Stimulated activated naive B cell treated with anti-CD40 and anti-IgM and Interleukin-4, amounts not matched to agents 10 μg/mL and 1 μg/mL and 100 μg/mL, for 72 hours (primary cell): ENCODE results near the gene CDK5RAP3.
A peak's percentile ranks its signal among the peaks of the same experiment; 100 is the strongest.

Source experiments
- ATAC-seq, 2 donors: fragments of 150-1000 bp; cut with Tn5 transposase; replicated peaks; 2 replicates each; pipeline ENCODE4 v1.10.0; 2021; ENCODE audit warnings: moderate library complexity in 1 of 2
- DNase-seq: peaks from one replicate; pipeline ENCODE4 v3.0.0; 2021
- H3K27ac Mint-ChIP-seq: one replicate; pipeline ENCODE4 v1.8.0; 2022; ENCODE audit warnings: mild to moderate bottlenecking, mixed read lengths
- H3K27me3 Mint-ChIP-seq, 2 donors: one replicate each; pipeline ENCODE4 v1.8.0; 2022; ENCODE audit warnings: mixed read lengths in 2 of 2
- H3K36me3 Mint-ChIP-seq, 2 donors: one replicate each; pipeline ENCODE4 v1.8.0; 2022; ENCODE audit warnings: mixed read lengths in 2 of 2, mild to moderate bottlenecking in 1 of 2
- H3K4me1 Mint-ChIP-seq, 2 donors: one replicate each; pipeline ENCODE4 v1.8.0; 2022; ENCODE audit warnings: mixed read lengths in 2 of 2, mild to moderate bottlenecking in 1 of 2
- H3K4me3 Mint-ChIP-seq, 2 donors: one replicate each; pipeline ENCODE4 v1.8.0; 2022; ENCODE audit warnings: mild to moderate bottlenecking in 2 of 2, mixed read lengths in 2 of 2, moderate library complexity in 1 of 2
- H3K9me3 Mint-ChIP-seq, 2 donors: one replicate each; pipeline ENCODE4 v1.8.0; 2022; ENCODE audit warnings: mixed read lengths in 2 of 2, mild to moderate bottlenecking in 1 of 2

Gene CDK5RAP3

GRCh38 chr17:48024149-48025039 lies 53.5 kb downstream of the CDK5RAP3 start:
- Mint-ChIP-seq H3K36me3 (no peaks in the 10 kb centered on the region), H3K4me3 (peak overlapping the region; percentile 93 to 94), H3K27me3 (peaks cover 41 to 55% of the 10 kb centered on the region in 2 donors), H3K9me3 (no peaks in the 10 kb centered on the region), H3K27ac (peak overlapping the region; percentile 73), H3K4me1 (peaks cover 24 to 39% of the 10 kb centered on the region in 2 donors)
- ATAC-seq (peak; percentile 1 to 4), DNase-seq (no peak)

- Mint-ChIP-seq H3K4me1 (peaks cover 24 to 39% of the 10 kb centered on the region in 2 donors), H3K4me3 (peak overlapping the region; percentile 93 to 94), H3K9me3 (no peaks in the 10 kb centered on the region), H3K36me3 (no peaks in the 10 kb centered on the region), H3K27me3 (peaks cover 39 to 59% of the 10 kb centered on the region in 2 donors), H3K27ac (peak overlapping the region; percentile 68)
- DNase-seq (peak; percentile 90), ATAC-seq (peak; percentile 92 to 94)
Measured at GRCh38 chr17:48025040-48025903, 54.4 kb downstream of the CDK5RAP3 start.

GRCh38 chr17:48025904-48026501 lies 55.1 kb downstream of the CDK5RAP3 start:
- Mint-ChIP-seq H3K9me3 (no peaks in the 10 kb centered on the region), H3K4me1 (peaks cover 24 to 39% of the 10 kb centered on the region in 2 donors), H3K36me3 (no peaks in the 10 kb centered on the region), H3K27ac (no peak overlapping the region), H3K4me3 (peak overlapping the region; percentile 93 to 94), H3K27me3 (peaks cover 44 to 62% of the 10 kb centered on the region in 2 donors)
- ATAC-seq (no peak), DNase-seq (no peak)

GRCh38 chr17:48026502-48027321 lies 55.8 kb downstream of the CDK5RAP3 start:
- peaks cover 24 to 39% of the 10 kb centered on the region in 2 donors for H3K4me1 Mint-ChIP-seq
- ATAC-seq (peak; percentile 48 to 51), DNase-seq (peak; percentile 70)
- H3K27me3 Mint-ChIP-seq: peaks cover 43 to 62% of the 10 kb centered on the region in 2 donors
- no peaks in the 10 kb centered on the region for H3K36me3 Mint-ChIP-seq
- H3K27ac Mint-ChIP-seq: no peak overlapping the region
- no peaks in the 10 kb centered on the region for H3K9me3 Mint-ChIP-seq
- H3K4me3 Mint-ChIP-seq: no peak overlapping the region

- ATAC-seq: no peak
- Mint-ChIP-seq H3K9me3 (no peaks in the 10 kb centered on the region), H3K36me3 (no peaks in the 10 kb centered on the region), H3K4me3 (no peak overlapping the region), H3K27me3 (peaks cover 46 to 64% of the 10 kb centered on the region in 2 donors), H3K27ac (no peak overlapping the region), H3K4me1 (peaks cover 24 to 39% of the 10 kb centered on the region in 2 donors)
- no peak for DNase-seq
Measured at GRCh38 chr17:48027322-48027981, 56.5 kb downstream of the CDK5RAP3 start.

GRCh38 chr17:48028736-48029135 lies 57.8 kb downstream of the CDK5RAP3 start:
- DNase-seq: no peak
- Mint-ChIP-seq H3K27ac (no peak overlapping the region), H3K27me3 (peaks cover 53 to 64% of the 10 kb centered on the region in 2 donors), H3K4me3 (no peak overlapping the region), H3K4me1 (peaks cover 21 to 34% of the 10 kb centered on the region in 2 donors), H3K9me3 (no peaks in the 10 kb centered on the region), H3K36me3 (no peaks in the 10 kb centered on the region)
- no peak for ATAC-seq

- Mint-ChIP-seq H3K27me3 (peaks cover 50 to 57% of the 10 kb centered on the region in 2 donors), H3K36me3 (no peaks in the 10 kb centered on the region)
- ATAC-seq: no peak
Measured at GRCh38 chr17:48030531-48030930, 59.6 kb downstream of the CDK5RAP3 start.

More at GRCh38 chr17:48030531-48030930, 59.6 kb downstream of the CDK5RAP3 start:
- no peaks in the 10 kb centered on the region for H3K9me3 Mint-ChIP-seq
- DNase-seq: no peak
- no peak overlapping the region for H3K27ac Mint-ChIP-seq
- H3K4me1 Mint-ChIP-seq: peaks cover 10 to 16% of the 10 kb centered on the region in 2 donors
- no peak overlapping the region for H3K4me3 Mint-ChIP-seq
